ENCODE results near the gene GDF7. TPM values are rescaled to one million over a fixed set of nuclear protein-coding genes. Genes with fewer than 3 reads are reported as not detected.

GDF7 gene
- total and polyA plus RNA-seq, 2 of the 4 experiments (the other 2 are of a cell fraction): under 0.01 to 0.02 TPM

GRCh38 chr2:20660506-20661420, 6.2 kb upstream of the GDF7 start:
- Histone ChIP-seq H4K5ac (ENCODE audit: low read depth, low read length) (no peak overlapping the region), H3K14ac (replicated peaks; ENCODE audit: low read depth, low read length) (no peak overlapping the region), H3K9me3 (ENCODE audit: control insufficient read depth, insufficient read depth, low read length) (no peaks in the 10 kb centered on the region), H2BK5ac (ENCODE audit: low read depth, low read length, poor library complexity, severe bottlenecking) (no peak overlapping the region), H2AK5ac (ENCODE audit: low read depth, low read length) (no peak overlapping the region), H3K56ac (ENCODE audit: extremely low read depth, insufficient read depth, low read length) (no peak overlapping the region), H3K18ac (ENCODE audit: low read depth, low read length) (no peak overlapping the region), H3K4me2 (ENCODE audit: low read depth, low read length) (no peak overlapping the region), H3K23ac (ENCODE audit: low read depth, low read length) (no peak overlapping the region), H2BK15ac (ENCODE audit: low read depth, low read length) (no peak overlapping the region), H3K4me1 (ENCODE audit: control insufficient read depth, insufficient read depth, low read length) (peaks cover 5% of the 10 kb centered on the region; the same call in 1 of the 2 replicates), H2BK20ac (ENCODE audit: low read depth, low read length) (no peak overlapping the region), H3K27ac (ENCODE audit: insufficient read depth, low read length) (no peak overlapping the region), H4K8ac (ENCODE audit: low read depth in 2 of 2, low read length in 2 of 2) (no peak overlapping the region), H3K4ac (ENCODE audit: low read depth, low read length) (no peak overlapping the region), H3K9ac (ENCODE audit: low read depth, low read length) (no peak overlapping the region), H2AFZ (replicated peaks; ENCODE audit: low read length, poor library complexity) (no peak overlapping the region), H3K4me3 (ENCODE audit: insufficient read depth, low read depth, low read length) (no peak overlapping the region), H2BK120ac (ENCODE audit: low read depth, low read length) (no peak overlapping the region), H4K91ac (ENCODE audit: insufficient read depth, low read depth, low read length) (no peak overlapping the region), H4K20me1 (ENCODE audit: insufficient read depth, low read length) (peaks cover 16% of the 10 kb centered on the region; the same call in 1 of the 2 replicates), H3K27me3 (ENCODE audit: control insufficient read depth, insufficient read depth, low read length) (peaks cover 70% of the 10 kb centered on the region), H2AK9ac (replicated peaks; ENCODE audit: low read depth, low read length, poor library complexity) (no peak overlapping the region), H3K36me3 (ENCODE audit: control insufficient read depth, insufficient read depth, low read length) (no peaks in the 10 kb centered on the region), H3K9me1 (ENCODE audit: insufficient read depth, low read length) (no peaks in the 10 kb centered on the region), H3K79me1 (ENCODE audit: low read depth in 1 of 2, low read length in 2 of 2) (no peaks in the 10 kb centered on the region)
- BruUV-seq (replicated peaks): no TSS peak
- DNase-seq (peak; percentile 17), ATAC-seq (ENCODE audit: low read depth) (no peak)
- CTCF ChIA-PET: interaction anchor here (0.6 to 2.9 kb wide), 21 partner anchors 10 to 1038 kb away, joined by 3 to 54 read pairs (median 4); partner anchors contain the start of gene HS1BP3
- in situ Hi-C loops (cut with MboI; ENCODE audit: low sequenced_read_pairs): loop anchor here (5.0 to 25.0 kb wide), 2 partner anchors 302 to 1102 kb away; no protein-coding TSS in a partner anchor
- POLR2A ChIA-PET (ENCODE audit: unreplicated experiment): interaction anchor here (0.6 kb wide), 1 partner anchor 216 kb away, joined by 14 read pairs; no protein-coding TSS in a partner anchor
- intact Hi-C loops (cut with micrococcal nuclease): loop anchor here (1.0 to 5.0 kb wide), 6 partner anchors 94 to 457 kb away; no protein-coding TSS in a partner anchor
- dilution Hi-C loops (cut with HindIII; ENCODE audit: low sequenced_read_pairs, unreplicated experiment): no loop called here
- WGBS, 2 experiments (ENCODE audit: extremely low coverage in 2 of 2, insufficient read length in 1 of 2): 48% methylated on average over 2 of the region's 8 CpGs; no CpG with 5 or more reads in 1 of the 2 experiments
- TF ChIP-seq POLR2A (IDR thresholded peaks at IDR 0.05; ENCODE audit: low read depth, low read length) (no peak), CEBPB (IDR thresholded peaks at IDR 0.05; ENCODE audit: low read depth, low read length) (no peak), MAFK (IDR thresholded peaks at IDR 0.05; ENCODE audit: low read depth, low read length) (no peak), MXI1 (IDR thresholded peaks at IDR 0.05; ENCODE audit: borderline replicate concordance, low read depth, low read length) (no peak), MAZ (IDR thresholded peaks at IDR 0.05; ENCODE audit: borderline replicate concordance, low read depth, low read length) (no peak), FOS (IDR thresholded peaks at IDR 0.05; ENCODE audit: low read depth, low read length) (no peak), RFX5 (IDR thresholded peaks at IDR 0.05; ENCODE audit: low read depth, low read length) (no peak), USF2 (IDR thresholded peaks at IDR 0.05; ENCODE audit: low read depth, low read length) (no peak), NFE2L2 (IDR thresholded peaks at IDR 0.05; ENCODE audit: low read depth, low read length) (no peak), BHLHE40 (IDR thresholded peaks at IDR 0.05; ENCODE audit: low read depth, low read length) (no peak), SMC3 (IDR thresholded peaks at IDR 0.05; ENCODE audit: low read depth, low read length) (no peak)
- TF ChIP-seq, protein P1, sequence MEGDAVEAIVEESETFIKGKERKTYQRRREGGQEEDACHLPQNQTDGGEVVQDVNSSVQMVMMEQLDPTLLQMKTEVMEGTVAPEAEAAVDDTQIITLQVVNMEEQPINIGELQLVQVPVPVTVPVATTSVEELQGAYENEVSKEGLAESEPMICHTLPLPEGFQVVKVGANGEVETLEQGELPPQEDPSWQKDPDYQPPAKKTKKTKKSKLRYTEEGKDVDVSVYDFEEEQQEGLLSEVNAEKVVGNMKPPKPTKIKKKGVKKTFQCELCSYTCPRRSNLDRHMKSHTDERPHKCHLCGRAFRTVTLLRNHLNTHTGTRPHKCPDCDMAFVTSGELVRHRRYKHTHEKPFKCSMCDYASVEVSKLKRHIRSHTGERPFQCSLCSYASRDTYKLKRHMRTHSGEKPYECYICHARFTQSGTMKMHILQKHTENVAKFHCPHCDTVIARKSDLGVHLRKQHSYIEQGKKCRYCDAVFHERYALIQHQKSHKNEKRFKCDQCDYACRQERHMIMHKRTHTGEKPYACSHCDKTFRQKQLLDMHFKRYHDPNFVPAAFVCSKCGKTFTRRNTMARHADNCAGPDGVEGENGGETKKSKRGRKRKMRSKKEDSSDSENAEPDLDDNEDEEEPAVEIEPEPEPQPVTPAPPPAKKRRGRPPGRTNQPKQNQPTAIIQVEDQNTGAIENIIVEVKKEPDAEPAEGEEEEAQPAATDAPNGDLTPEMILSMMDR (conservative IDR thresholded peaks at IDR 0.05; ENCODE audit: low read depth, low read length): no peak
- TF ChIP-seq, protein P2, sequence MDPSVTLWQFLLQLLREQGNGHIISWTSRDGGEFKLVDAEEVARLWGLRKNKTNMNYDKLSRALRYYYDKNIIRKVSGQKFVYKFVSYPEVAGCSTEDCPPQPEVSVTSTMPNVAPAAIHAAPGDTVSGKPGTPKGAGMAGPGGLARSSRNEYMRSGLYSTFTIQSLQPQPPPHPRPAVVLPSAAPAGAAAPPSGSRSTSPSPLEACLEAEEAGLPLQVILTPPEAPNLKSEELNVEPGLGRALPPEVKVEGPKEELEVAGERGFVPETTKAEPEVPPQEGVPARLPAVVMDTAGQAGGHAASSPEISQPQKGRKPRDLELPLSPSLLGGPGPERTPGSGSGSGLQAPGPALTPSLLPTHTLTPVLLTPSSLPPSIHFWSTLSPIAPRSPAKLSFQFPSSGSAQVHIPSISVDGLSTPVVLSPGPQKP (IDR thresholded peaks at IDR 0.05; ENCODE audit: borderline replicate concordance, low read depth, low read length): no peak

Measured in IMR-90 (cell line).